HG03135 (cell line): ENCODE data around the gene CEP112.
"Not testable (repeated sequence)": the region's sequence is repeated elsewhere in the genome, so short reads cannot be mapped to it uniquely, and the experiment has no call there.

Source experiments
- ATAC-seq: cut with Tn5 transposase; IDR thresholded peaks from one replicate; pipeline ENCODE4 v1.9.1; 2021; ENCODE audit warnings: mild to moderate bottlenecking, moderate library complexity; ENCODE audit not compliant: unreplicated experiment

The CEP112 gene

DNA sequence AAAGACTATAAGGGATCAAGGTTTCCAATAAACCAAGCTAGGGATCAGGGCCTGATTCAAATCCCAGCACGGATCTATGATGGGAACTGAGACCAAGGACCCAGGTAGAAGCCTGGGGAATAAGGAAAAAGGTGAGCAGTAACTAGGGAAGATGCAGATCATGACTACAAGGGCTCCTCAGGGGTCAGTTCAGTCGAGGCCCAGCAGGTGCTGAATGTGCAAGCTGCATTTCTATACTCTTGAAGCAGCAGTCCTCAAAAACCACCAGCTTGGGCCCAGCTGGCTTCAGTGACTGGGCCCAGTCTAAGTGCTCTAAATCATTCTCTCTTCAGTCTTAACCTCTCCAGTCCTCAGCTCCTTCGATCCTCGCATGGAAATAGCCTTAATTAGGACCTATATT, 401.7 kb downstream of the CEP112 start:
- ATAC-seq = no peak

DNA sequence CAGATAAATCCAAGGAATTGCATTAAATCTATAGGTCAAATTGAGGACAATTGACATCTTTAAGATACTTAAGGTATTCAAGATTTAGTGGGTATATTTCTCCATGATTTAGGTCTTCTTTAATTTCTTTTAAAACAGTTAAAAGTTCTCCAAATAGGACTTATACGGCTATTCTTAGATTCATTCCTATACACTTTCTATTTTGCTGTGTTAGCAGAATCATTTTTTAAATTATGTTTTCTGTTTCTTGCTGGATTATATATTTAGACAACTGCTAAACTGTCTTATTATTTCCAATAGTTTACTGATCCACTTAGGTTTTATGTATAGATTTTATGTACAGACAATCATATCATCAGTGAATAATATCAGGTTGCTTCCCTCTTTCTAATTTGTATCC, 404.4 kb downstream of the CEP112 start:
- ATAC-seq = no peak

DNA sequence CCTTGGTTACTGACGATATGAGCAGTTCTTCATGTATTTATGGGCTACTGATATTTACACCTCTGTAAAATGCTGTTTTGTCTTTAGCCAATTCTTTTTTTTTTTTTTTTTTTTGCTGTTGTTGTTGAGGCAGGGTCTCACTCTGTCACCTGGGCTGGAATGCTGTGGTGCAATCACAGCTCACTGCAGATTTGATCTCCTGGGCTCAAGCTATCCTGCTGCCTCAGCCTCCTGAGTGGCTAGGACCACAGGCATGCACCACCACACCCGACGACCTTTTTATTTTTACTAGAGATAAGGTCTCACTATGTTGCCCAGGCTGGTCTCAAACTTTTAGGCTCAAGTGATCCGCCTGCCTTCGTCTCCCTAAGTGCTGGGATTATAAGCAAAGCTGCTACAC, 405.5 kb downstream of the CEP112 start:
- ATAC-seq = no peak

DNA sequence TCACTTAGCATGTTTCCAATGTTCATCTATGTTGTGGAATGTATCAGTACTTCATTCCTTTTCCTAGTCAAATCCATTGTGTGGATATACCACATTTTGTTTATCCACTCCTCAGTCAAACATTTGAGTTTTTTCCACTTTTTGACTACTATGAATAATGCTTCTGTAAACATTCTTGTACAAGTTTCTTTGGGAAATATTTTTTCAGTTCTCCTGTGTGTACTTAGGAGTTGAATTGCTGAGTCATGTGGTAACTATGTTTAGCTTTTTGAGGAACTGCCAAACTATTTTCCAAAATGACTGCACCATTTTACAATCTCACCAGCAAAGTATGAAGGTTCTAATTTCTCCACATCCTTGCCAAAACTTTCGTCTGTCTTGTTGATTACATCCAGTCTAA, 406.8 kb downstream of the CEP112 start:
- ATAC-seq = no peak

DNA sequence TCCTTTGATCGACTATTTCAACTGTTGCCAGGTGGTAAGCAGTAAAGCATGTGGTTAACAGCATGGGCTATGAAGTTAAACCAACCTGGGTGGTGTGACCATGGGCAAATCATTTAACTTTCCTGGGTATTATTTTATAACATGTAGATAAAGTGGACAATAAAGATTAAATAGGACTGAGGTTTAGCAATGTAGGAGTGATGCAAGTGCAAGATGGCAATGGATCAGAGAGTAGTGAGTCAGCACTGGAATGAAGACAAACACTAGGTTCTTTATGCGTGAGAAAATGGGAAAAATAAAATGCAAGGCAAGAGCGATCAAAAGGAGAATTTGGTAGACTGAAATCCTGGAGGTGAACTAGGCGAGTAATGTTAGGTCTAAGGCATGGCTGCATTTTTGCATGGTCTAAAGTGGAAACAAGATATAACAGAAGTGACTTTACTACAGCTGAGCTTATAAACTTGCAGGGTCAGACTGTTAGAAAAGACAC, 408.0 kb downstream of the CEP112 start:
- no peak for ATAC-seq

DNA sequence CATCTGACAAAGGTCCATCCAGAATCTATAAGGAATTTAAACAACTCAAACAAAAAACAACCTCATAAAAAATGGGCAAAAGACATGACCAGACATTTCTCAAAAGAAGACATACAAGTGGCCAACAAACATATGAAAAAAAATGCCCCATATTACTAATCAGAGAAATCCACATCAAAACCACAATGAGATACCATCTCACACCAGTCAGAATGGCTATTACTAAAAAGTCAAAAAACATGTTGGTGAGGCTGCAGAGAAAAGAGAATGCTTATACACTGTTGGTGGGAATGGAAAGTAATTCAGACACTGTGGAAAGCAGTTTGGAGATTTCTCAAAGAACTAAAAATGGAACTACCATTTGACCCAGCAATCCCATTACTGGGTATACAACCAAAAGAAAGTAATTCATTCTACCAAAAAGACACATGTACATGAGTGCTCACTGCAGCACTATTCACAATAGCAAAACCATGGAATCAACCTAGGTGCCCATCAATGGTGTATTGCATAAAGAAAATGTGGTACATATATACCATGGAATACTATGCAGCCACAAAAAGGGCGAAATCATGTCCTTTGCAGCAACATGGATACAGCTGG, 409.7 kb downstream of the CEP112 start:
- not testable (repeated sequence) for ATAC-seq

DNA sequence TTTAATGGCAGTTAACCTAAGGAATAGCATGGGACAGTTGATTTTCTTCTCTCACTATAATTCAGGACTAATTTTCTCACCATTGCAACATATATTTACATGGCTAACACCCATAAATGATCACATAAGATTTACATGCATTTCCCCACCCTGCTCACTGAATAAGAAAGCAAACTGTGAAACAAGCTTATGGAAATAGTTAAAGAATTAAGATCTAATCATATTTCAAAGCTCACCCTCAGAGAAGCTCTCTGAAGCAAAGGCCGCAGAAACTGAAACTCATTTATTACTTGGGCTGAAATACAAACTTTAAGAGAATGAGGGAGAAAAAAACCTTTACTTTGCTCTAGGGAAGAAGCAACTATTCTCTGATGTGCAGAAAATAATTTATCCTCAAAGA, 411.8 kb downstream of the CEP112 start:
- no peak for ATAC-seq

DNA sequence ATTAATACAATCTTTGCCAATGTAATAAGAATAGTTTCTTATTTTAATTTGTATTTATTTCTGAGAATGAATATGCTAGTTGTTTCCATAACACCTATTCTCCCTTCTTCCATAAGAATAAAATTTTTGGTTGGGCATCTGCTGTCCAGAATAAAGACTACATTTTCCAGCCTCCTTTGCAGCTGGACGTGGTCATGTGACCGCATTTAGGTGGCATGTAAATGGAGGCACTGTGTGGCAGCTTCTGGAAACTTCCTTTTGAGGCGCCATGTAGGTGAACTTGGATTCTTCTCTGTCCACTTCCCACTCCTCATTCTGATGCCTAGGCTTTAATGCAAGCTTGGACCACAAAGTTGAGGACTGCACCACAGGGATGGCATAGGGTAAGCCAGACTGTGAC, 415.0 kb downstream of the CEP112 start:
- no peak for ATAC-seq

DNA sequence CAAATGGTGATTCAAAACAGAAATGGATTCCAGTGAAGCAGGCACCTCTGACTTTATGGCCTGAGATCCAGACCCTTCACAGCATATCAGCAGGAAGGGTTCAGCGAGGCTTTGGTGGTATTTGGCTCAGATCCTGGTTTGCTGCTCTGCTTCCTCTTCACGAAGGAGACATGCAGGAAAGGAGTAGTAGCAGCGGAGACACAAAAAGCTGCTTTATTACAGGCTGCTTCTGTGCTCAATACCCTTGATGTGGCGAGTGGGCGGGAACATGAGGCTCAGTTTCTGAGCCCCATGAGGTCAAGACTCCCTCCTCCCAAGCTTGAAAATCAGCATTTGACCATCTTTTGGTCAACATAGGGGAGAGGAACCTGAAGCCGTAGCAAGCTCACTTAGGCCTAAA, 417.1 kb downstream of the CEP112 start:
- ATAC-seq = no peak

DNA sequence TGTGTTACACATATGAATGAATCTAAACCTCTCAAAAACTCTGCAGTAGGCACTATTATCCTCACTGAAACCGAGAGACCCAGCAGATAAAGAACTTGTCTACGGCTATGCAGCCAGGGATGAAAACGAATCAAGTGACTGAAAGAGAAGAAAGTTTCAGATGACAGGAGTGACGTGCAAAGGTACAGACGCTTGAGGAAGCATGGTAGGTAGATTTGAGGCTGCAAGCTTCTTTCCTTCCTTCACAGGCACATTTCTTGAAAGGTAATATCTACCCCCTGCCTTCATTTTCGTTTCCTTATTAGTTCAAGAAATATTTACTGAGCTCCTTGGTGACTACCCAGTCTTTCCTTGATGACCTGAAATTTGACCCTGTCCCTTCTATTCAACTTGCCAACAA, 418.9 kb downstream of the CEP112 start:
- ATAC-seq = no peak

DNA sequence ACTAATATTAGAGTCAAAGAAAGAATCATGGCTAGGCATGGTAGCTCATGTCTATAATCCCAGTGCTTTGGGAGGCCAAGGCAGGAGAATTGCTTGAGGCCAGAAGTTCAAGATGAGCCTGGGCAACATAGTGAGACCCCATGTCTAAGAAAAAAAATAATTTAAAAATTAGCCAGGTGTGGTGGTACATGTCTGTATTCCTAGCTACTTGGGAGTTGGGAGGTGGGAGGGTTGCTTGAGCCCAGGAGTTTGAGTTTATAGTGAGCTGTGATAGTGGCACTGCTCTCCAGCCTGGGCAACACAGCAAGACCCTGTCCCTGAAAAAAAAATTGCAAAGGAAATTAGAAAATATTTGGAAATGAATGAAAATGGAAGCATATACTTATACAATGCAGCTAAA, 420.2 kb downstream of the CEP112 start:
- ATAC-seq = no peak

DNA sequence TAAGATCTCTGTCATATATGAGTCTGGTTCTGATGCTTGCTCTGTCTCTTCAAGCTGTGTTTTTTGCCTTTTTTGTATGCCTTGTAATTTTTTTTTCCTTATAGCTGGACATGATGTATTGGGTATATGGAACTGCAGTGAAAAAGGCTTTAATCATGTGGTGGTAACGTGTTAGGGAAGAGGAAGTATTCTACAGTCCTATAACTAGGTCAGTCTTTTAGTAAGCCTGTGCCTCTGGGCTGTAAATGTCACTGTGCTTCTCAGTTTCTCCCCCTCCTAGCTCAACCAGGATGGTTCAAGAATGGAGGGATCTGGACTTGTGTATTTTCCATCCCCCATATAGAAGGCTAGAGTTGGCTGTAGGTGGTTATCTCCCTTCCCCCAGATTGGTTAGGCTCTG, 428.1 kb downstream of the CEP112 start:
- ATAC-seq = no peak

DNA sequence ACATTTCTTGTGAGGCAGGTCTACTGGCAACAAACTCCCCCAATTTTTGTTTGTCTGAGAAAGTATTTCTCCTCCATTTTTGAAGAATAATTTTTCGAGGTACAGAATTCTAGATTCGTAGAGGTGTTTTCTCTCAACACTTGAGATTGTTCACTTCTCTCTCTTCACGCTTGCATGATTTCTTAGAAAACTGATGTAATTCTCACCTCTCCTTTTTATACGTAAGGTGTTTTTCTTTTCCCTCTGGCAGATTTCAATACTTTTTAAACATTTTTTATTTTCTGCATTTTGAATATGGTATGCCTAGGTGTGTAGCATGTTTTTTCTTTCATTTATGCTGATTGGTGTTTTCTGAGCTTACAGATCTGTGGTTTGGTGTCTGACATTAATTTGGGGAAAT, 429.0 kb downstream of the CEP112 start:
- ATAC-seq = no peak

DNA sequence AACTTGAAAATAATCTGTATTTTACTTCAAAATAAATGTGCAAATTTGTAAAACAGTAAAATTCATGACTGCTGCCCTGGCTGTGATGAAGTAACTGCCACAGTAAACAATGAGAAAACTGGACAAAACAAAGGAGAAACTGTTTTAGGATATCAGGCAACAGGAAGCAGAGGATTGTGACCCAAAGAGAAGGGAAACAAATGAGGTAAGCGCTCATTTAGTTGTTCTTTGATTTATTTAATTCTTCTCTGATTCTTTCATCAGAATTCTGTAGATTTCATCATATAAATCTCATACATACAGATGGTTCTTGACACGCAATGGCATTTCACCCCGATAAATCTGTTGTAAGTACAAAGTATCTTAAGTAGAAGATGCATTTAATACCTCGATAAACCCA, 432.4 kb downstream of the CEP112 start:
- ATAC-seq = no peak

DNA sequence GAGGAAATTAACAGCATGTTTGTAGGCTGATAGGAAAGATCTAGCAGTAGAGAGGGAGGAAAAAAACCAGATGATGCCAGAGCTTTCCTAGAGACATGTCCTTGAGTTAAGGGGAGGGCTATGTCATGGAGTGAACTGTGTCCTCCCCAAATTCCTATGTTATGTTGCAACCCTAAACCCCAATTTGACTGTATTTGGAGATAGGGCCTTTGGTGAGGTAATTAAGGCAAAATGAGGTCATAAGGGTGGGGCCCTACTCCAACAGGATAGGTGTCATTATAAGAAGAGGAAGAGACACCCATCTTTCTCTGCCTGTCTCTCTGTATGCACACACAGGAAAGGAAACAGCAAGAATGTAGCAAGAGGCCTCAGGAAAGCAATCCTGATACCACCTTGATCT, 435.2 kb downstream of the CEP112 start:
- no peak for ATAC-seq

DNA sequence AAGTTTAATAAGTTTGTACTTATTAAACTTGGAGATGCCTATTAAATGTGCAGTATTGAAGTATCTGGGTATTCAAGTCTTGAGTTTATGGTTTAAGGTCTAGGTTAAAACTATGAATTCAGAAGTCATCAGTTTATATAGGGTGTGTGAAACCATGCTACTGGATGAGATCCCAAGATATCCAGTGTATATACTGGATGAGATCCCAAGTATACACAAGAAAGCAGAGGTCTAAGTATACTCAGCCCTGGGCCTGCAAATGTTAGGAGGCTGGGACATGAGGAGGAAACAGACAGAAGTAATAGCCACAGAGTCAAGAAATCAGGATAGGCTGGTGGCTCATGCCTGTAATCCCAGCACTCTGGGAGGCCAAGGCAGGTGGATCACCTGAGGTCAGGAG, 436.1 kb downstream of the CEP112 start:
- no peak for ATAC-seq

DNA sequence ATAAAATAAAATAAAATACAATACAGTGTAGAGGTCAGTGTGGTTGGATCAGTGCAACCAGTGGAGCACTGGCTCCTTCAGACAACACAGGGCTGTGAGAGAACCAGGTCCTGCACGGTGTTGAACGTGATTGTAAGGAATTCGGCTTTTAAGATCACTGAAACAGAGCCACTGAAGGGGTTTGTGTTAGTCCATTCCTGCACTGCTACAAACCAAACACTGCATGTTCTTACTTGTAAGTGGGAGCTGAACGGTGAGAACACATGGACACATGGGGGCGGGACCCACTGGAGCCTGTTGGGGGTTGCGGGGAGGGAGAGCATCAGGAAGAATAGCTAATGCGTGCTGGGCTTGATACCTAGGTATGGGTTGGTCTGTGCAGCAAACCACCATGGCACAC, 437.3 kb downstream of the CEP112 start:
- ATAC-seq = no peak

DNA sequence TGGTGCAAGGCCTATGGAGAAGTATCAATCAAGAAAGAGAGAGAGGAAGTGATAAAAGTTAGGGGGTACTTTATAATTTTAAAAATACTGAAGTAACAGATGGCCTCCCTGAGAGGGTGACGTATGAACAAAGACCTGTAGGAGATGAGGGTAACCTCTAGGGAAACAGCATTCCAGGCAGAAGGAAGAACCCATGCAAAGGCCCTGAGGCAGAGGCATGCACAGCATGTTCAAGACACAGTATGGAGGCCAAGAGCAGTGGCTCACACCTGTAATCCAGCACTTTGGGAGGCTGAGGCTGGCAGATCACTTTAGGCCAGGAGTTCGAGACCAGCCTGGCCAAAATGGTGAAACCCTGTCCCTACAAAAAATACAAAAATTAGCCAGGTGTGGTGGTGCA, 437.9 kb downstream of the CEP112 start:
- no peak for ATAC-seq

DNA sequence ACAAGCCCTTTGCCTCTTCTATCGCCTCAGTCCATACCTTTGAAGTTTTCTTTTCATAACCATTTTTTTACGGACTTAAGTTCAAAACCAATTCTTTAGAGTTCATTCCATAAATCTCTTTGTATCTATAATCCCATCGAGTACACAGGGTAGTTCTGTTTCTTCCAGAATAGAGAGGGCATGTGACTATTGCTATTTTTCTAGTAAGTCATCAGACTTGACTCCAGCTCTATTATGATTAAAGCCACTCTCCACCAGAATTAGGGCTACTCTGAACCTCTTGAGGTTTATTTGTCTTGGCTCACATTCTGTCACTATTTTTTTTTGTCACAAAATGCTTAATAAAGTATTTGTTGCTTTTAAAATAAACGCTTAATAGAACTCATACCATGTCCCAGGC, 438.6 kb downstream of the CEP112 start:
- no peak for ATAC-seq

DNA sequence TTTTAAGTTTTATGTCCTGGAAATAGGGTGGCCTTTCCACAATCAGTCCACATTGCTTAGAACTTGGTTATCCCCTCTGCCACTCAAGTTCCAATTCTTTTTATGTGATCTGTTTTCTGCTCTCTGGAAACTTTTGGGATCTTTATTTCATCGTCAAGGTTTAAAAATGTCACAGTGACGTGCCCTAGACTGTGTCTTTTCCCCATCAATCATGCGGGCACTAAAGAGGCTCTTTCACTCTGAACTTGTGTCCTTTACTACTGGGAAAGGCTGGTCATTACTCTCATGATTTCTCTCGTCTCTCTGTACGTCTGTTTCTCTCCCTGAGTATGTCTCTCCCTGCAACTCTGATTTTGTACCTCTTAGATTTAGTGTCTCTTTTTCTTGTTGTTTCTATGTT, 440.7 kb downstream of the CEP112 start:
- no peak for ATAC-seq

DNA sequence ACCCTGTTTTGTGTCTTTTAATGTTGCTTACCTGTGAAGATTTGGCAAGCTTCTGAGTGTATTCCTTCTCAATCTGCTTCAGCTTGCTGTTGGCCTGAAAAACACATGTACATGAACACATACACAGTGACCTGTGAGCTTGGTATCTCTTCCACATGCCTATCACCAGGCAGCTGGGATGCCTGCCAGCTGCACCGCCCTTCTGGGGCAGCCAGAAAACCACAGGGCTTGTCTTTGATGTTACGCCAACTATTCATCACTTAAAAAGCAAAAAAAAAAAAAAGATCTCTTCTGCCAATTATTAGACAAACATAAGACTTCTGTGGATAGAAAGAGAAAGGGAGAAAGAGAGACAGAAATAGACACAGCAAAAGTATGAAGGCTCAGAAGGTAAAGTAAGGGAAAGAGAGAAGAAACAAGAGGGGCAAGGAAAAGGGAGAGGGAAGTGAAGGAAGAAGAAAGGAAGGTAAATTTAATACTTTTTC, 441.3 kb downstream of the CEP112 start:
- no peak for ATAC-seq

DNA sequence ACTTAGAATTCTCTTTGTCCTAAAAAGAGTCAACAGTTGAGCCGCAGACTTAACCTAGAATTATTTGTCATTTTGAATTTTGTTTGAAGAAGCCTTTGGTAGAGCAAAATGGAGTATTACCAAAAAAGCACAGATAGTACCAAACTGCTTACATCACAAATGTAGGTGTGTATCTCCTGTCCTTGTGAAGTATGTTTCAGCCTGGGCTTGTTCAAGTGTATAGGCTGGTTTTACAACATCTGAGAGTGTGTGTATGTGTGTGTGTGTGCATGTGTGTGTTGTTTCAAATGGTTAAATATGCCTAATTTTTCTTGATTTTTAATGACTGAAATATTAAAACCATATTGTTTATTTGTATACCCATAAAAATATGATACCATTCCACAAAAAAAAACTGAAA, 441.8 kb downstream of the CEP112 start:
- ATAC-seq = no peak

DNA sequence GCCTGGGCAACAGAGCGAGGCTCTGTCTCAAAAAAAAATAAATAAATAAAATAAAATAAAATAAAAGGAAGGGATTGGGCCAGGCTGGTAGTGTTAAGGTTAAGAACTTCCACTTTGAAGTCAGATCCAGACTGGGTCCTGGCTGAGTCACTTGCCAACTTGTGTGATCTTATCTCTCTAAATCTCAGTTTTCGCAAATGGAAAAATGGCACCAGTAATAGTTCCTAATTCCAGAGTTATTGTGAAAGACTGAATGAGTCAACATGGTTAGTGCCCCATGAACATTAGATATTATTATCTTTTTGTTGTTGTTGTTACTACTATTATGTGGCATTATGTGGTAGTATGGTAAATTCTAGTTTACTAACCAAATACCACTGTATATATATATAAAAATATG, 442.5 kb downstream of the CEP112 start:
- no peak for ATAC-seq
